ENCODE data around the gene IER5. TPM values are rescaled to one million over a fixed set of nuclear protein-coding genes. Genes with fewer than 3 reads are reported as not detected.

IER5 gene
- total and polyA plus RNA-seq, 9 of the 15 experiments (the other 6 are each of a cell fraction or from before 2014, with no cell fraction given): 2.4 to 32.1 (median 12.0) TPM

DNA sequence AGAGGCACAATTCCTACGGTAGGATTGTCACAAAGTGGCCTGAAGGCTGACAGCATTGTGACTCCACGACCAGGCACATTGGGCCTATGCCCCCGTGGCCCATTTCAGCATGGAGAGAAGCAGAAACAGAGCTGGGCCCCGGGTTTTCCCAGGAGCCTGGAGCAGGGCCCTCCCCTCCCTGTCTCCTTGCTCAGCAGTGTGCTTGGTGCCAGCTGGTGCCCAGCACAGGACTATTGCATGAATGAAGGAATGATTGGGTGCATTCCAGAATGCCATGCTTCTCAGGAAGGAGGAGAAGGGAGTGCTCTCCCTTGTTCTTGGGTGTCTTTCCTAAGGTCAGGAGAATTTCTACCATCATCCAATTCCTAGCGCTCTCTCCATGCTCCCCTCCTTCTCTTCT, 33.7 kb downstream of the IER5 start (continued):
- TF ChIP-seq MTA1 (IDR thresholded peaks at IDR 0.05; ENCODE audit: borderline replicate concordance): no peak
- TF ChIP-seq HNRNPUL1 (IDR thresholded peaks at IDR 0.05; ENCODE audit: low read length): no peak
- TF ChIP-seq FOXJ3 (CRISPR knock-in tag; IDR thresholded peaks at IDR 0.05): no peak

- TF ChIP-seq E2F4 (CRISPR knock-in tag; IDR thresholded peaks at IDR 0.05; ENCODE audit: low read depth) (no peak), NUFIP1 (IDR thresholded peaks at IDR 0.05; ENCODE audit: partially characterized antibody) (no peak), MYBL2 (IDR thresholded peaks at IDR 0.05; ENCODE audit: low read depth) (no peak), MYBL2 (CRISPR knock-in tag; IDR thresholded peaks at IDR 0.05; ENCODE audit: borderline replicate concordance) (no peak)
- WGBS (ENCODE audit: insufficient coverage, low coverage, missing lambda C conversion rate): 33% methylated on average over 3 of the region's 3 CpGs
- CTCF ChIA-PET (ENCODE audit: low intra/inter-chr PET ratio): no interaction called here
- Histone ChIP-seq H3K27ac (ENCODE audit: extremely low read depth, low read depth, low read length) (no peak overlapping the region), H3K9me3 (replicated peaks; ENCODE audit: control insufficient read depth, insufficient read depth, low read depth, low read length) (no peaks in the 10 kb centered on the region; the same call in 1 of the 2 replicates), H4K20me1 (replicated peaks; ENCODE audit: control insufficient read depth, insufficient read depth, low read length) (no peaks in the 10 kb centered on the region), H3K9ac (ENCODE audit: insufficient read depth in 1 of 2, low read depth in 2 of 2, low read length in 2 of 2) (peak overlapping the region in 1 of 2 experiments; percentile 55; a peak in 1 of 4 replicates), H3K36me3 (ENCODE audit: control insufficient read depth, insufficient read depth, low read length) (no peaks in the 10 kb centered on the region), H3K79me2 (ENCODE audit: control insufficient read depth, insufficient read depth, low read length) (no peaks in the 10 kb centered on the region), H3K4me2 (ENCODE audit: insufficient read depth, low read length) (no peak overlapping the region), H3K4me3 (no peak overlapping the region), H2AFZ (ENCODE audit: low read depth, low read length) (no peak overlapping the region), H3K27me3 (ENCODE audit: control insufficient read depth in 2 of 2, insufficient read depth in 2 of 2, low read length in 2 of 2) (no peaks in the 10 kb centered on the region), H3K9me1 (ENCODE audit: control insufficient read depth, insufficient read depth, low read length) (no peaks in the 10 kb centered on the region), H3K4me1 (replicated peaks in 1 of 2; ENCODE audit: control insufficient read depth in 2 of 2, insufficient read depth in 2 of 2, low read length in 2 of 2) (peaks cover 16 to 25% of the 10 kb centered on the region in 2 experiments)
- intact Hi-C loops (cut with micrococcal nuclease) (no loop called here), in situ Hi-C loops (cut with MboI) (no loop called here)
- no peak for DNase-seq (ENCODE audit: extremely low read depth in 1 of 4, low spot score in 3 of 4)
- ATAC-seq: no peak
- FAIRE-seq: no peak
- BruUV-seq (replicated peaks): no TSS peak
- POLR2A ChIA-PET: interaction anchor here (0.9 to 1.3 kb wide), 2 partner anchors 31 to 33 kb away, joined by 3 read pairs; no protein-coding TSS in a partner anchor
Measured at GRCh38 chr1:181123173-181123572, 34.7 kb downstream of the IER5 start.
